Muscle layer of colon (tissue), 2 donors: ENCODE measurements around the gene VPS8.

ENCODE experiments used
- H3K27ac ChIP-seq: one replicate; pipeline ENCODE4 v1.7.0; 2013; ENCODE audit warnings: low read depth, mild to moderate bottlenecking, low read length, moderate library complexity
- H3K27me3 ChIP-seq, 2 donors: one replicate each; pipeline ENCODE4 v1.7.0; 2013; ENCODE audit warnings: low read length in 2 of 2, mild to moderate bottlenecking in 2 of 2; ENCODE audit not compliant: insufficient read depth in 2 of 2, control insufficient read depth in 1 of 2
- H3K36me3 ChIP-seq: one replicate; pipeline ENCODE4 v1.7.0; 2013; ENCODE audit warnings: mild to moderate bottlenecking, low read length; ENCODE audit not compliant: insufficient read depth
- H3K4me1 ChIP-seq: one replicate; pipeline ENCODE4 v1.7.0; 2013; ENCODE audit warnings: mild to moderate bottlenecking, low read length; ENCODE audit not compliant: insufficient read depth
- H3K4me3 ChIP-seq, 2 donors: one replicate each; pipeline ENCODE4 v1.7.0; 2013; ENCODE audit warnings: low read length in 2 of 2, low read depth in 1 of 2, mild to moderate bottlenecking in 1 of 2, moderate library complexity in 1 of 2
- H3K9ac ChIP-seq: one replicate; pipeline ENCODE4 v1.7.0; 2013; ENCODE audit warnings: low read length
- H3K9me3 ChIP-seq: one replicate; pipeline ENCODE4 v1.7.0; 2013; ENCODE audit warnings: mild to moderate bottlenecking, low read length
- donor health status: abdominal sarcoma.
- donor health status: Adenocarcinoma of cecum.

The VPS8 gene

GRCh38 chr3:184805351-184806038 lies 6.5 kb upstream of the VPS8 start:
- Histone ChIP-seq H3K27me3 (peaks cover 0 to 4% of the 10 kb centered on the region in 2 donors), H3K4me1 (peaks cover 8% of the 10 kb centered on the region), H3K27ac (no peak overlapping the region), H3K4me3 (no peak overlapping the region), H3K9me3 (no peaks in the 10 kb centered on the region), H3K36me3 (no peaks in the 10 kb centered on the region), H3K9ac (no peak overlapping the region)

- H3K36me3 ChIP-seq, result no peaks in the 10 kb centered on the region
- no peaks in the 10 kb centered on the region for H3K9me3 ChIP-seq
- H3K27me3 ChIP-seq, result peaks cover 0 to 4% of the 10 kb centered on the region in 2 donors
- H3K4me1 ChIP-seq, result peaks cover 8% of the 10 kb centered on the region
- no peak overlapping the region for H3K4me3 ChIP-seq
- H3K27ac ChIP-seq, result no peak overlapping the region
- H3K9ac ChIP-seq, result no peak overlapping the region
Observed at GRCh38 chr3:184806567-184807271, 5.2 kb upstream of the VPS8 start.

- H3K4me1 ChIP-seq, result peaks cover 10% of the 10 kb centered on the region
- H3K27ac ChIP-seq, result no peak overlapping the region
- no peak overlapping the region for H3K9ac ChIP-seq
- no peaks in the 10 kb centered on the region for H3K36me3 ChIP-seq
- no peaks in the 10 kb centered on the region for H3K27me3 ChIP-seq
- H3K9me3 ChIP-seq, result no peaks in the 10 kb centered on the region
- H3K4me3 ChIP-seq, result no peak overlapping the region
Observed at GRCh38 chr3:184807549-184807948, 4.4 kb upstream of the VPS8 start.

GRCh38 chr3:184808021-184808420 lies 3.9 kb upstream of the VPS8 start:
- Histone ChIP-seq H3K9me3 (no peaks in the 10 kb centered on the region), H3K27me3 (no peaks in the 10 kb centered on the region), H3K4me3 (no peak overlapping the region), H3K36me3 (no peaks in the 10 kb centered on the region), H3K4me1 (peaks cover 15% of the 10 kb centered on the region), H3K9ac (no peak overlapping the region), H3K27ac (no peak overlapping the region)

- no peak overlapping the region for H3K4me3 ChIP-seq
- H3K4me1 ChIP-seq, result peaks cover 18% of the 10 kb centered on the region
- H3K27me3 ChIP-seq, result no peaks in the 10 kb centered on the region
- H3K9me3 ChIP-seq, result no peaks in the 10 kb centered on the region
- H3K9ac ChIP-seq, result no peak overlapping the region
- H3K36me3 ChIP-seq, result no peaks in the 10 kb centered on the region
- H3K27ac ChIP-seq, result no peak overlapping the region
Observed at GRCh38 chr3:184810146-184810545, 1.8 kb upstream of the VPS8 start.

GRCh38 chr3:184811034-184811433 lies 932 bp upstream of the VPS8 start:
- no peak overlapping the region for H3K9ac ChIP-seq
- H3K4me3 ChIP-seq, result no peak overlapping the region
- H3K27ac ChIP-seq, result no peak overlapping the region
- H3K27me3 ChIP-seq, result no peaks in the 10 kb centered on the region
- H3K36me3 ChIP-seq, result no peaks in the 10 kb centered on the region
- H3K4me1 ChIP-seq, result peaks cover 13% of the 10 kb centered on the region
- H3K9me3 ChIP-seq, result no peaks in the 10 kb centered on the region

GRCh38 chr3:184811663-184811998 lies 335 bp upstream of the VPS8 start:
- Histone ChIP-seq H3K36me3 (no peaks in the 10 kb centered on the region), H3K4me3 (peak overlapping the region; percentile 63 to 94), H3K9me3 (no peaks in the 10 kb centered on the region), H3K27me3 (no peaks in the 10 kb centered on the region), H3K27ac (peak overlapping the region; percentile 48), H3K4me1 (peaks cover 10% of the 10 kb centered on the region), H3K9ac (no peak overlapping the region)

- Histone ChIP-seq H3K9me3 (no peaks in the 10 kb centered on the region), H3K4me1 (peaks cover 10% of the 10 kb centered on the region), H3K36me3 (no peaks in the 10 kb centered on the region), H3K4me3 (peak overlapping the region; percentile 63 to 94), H3K27ac (peak overlapping the region; percentile 84), H3K9ac (peak overlapping the region; percentile 59), H3K27me3 (no peaks in the 10 kb centered on the region)
Observed at GRCh38 chr3:184812662-184813042, 686 bp downstream of the VPS8 start.

- Histone ChIP-seq H3K36me3 (no peaks in the 10 kb centered on the region), H3K9ac (no peak overlapping the region), H3K4me3 (peak overlapping the region in 1 of 2 donors; percentile 94), H3K27ac (no peak overlapping the region), H3K27me3 (no peaks in the 10 kb centered on the region), H3K4me1 (peaks cover 10% of the 10 kb centered on the region), H3K9me3 (no peaks in the 10 kb centered on the region)
Observed at GRCh38 chr3:184813357-184813756, 1.4 kb downstream of the VPS8 start.

GRCh38 chr3:184814214-184814613 lies 2.2 kb downstream of the VPS8 start:
- Histone ChIP-seq H3K36me3 (no peaks in the 10 kb centered on the region), H3K27me3 (no peaks in the 10 kb centered on the region), H3K9ac (no peak overlapping the region), H3K27ac (no peak overlapping the region), H3K9me3 (no peaks in the 10 kb centered on the region), H3K4me3 (no peak overlapping the region), H3K4me1 (peaks cover 10% of the 10 kb centered on the region)

GRCh38 chr3:184815046-184815930 lies 3.3 kb downstream of the VPS8 start:
- Histone ChIP-seq H3K27me3 (no peaks in the 10 kb centered on the region), H3K27ac (no peak overlapping the region), H3K36me3 (no peaks in the 10 kb centered on the region), H3K9ac (no peak overlapping the region), H3K4me3 (no peak overlapping the region), H3K9me3 (no peaks in the 10 kb centered on the region), H3K4me1 (peaks cover 10% of the 10 kb centered on the region)
